ENCODE results near the gene DDX54.

Gene DDX54

GRCh38 chr12:113111247-113111646 is 74.0 kb downstream of the DDX54 start:
- FAIRE-seq (no peak), DNase-seq (ENCODE audit: insufficient read length, low spot score) (no peak)
- no peak for TF ChIP-seq POLR2A (IDR thresholded peaks at IDR 0.05; ENCODE audit: low read depth, low read length)

GRCh38 chr12:113109872-113110599 is 75.2 kb downstream of the DDX54 start:
- TF ChIP-seq POLR2A (IDR thresholded peaks at IDR 0.05; ENCODE audit: low read depth, low read length) = no peak
- DNase-seq (ENCODE audit: insufficient read length, low spot score) (no peak), FAIRE-seq (no peak)

- TF ChIP-seq POLR2A (IDR thresholded peaks at IDR 0.05; ENCODE audit: low read depth, low read length) = no peak
- FAIRE-seq = no peak
- no peak for DNase-seq (ENCODE audit: insufficient read length, low spot score)
These were observed 75.9 kb downstream of the DDX54 start for GRCh38 chr12:113109360-113109759.

- DNase-seq (ENCODE audit: insufficient read length, low spot score) (no peak), FAIRE-seq (no peak)
- TF ChIP-seq POLR2A (IDR thresholded peaks at IDR 0.05; ENCODE audit: low read depth, low read length) = no peak
These were observed 77.0 kb downstream of the DDX54 start for GRCh38 chr12:113108308-113108707.
